HepG2 (cell line): ENCODE results near the gene PPP2R5C. TPM values are rescaled to one million over a fixed set of nuclear protein-coding genes. Genes with fewer than 3 reads are reported as not detected.

ENCODE experiments used
- ATAC-seq: fragments of 200-7000 bp; cut with Tn5 transposase; 3 replicates; pipeline ENCODE4 v1.9.1; 2020; ENCODE audit warnings: mild to moderate bottlenecking, moderate library complexity
- BruUV-seq: library from RNA; stranded (reverse); fragments of 400-500 nt; replicated peaks from 2 replicates; lab custom pipeline; 2021; lab: Mats Ljungman, UMichigan
- CTCF ChIA-PET: fragments of 300-600 bp; formaldehyde crosslinking; extraction: SDS; loops from one replicate; lab custom pipeline; 2021; ENCODE audit warnings: low total read pairs, inconsistent platforms, low intra/inter-chr PET ratio; lab: Yijun Ruan, JAX
- POLR2A ChIA-PET: fragments of 350-600 bp; sonication (Branson Sonifier 250); formaldehyde crosslinking; loops from one replicate; lab custom pipeline; 2020; ENCODE audit warnings: antibody characterized with exemption, inconsistent platforms; lab: Yijun Ruan, JAX
- DNase-seq: peaks from one replicate; pipeline ENCODE4 v3.0.0-alpha.2; 2015; ENCODE audit warnings: low spot score
- FAIRE-seq: peaks from 3 replicates; lab custom pipeline; 2011; peaks lifted over from hg19 to GRCh38; lab: Jason Lieb, UNC
- H2AFZ ChIP-seq: one replicate; pipeline ENCODE4 v1.6.1; 2011; ENCODE audit warnings: low read length, inconsistent platforms
- H3K27ac ChIP-seq: fragments of 300-600 bp; 3 replicates; pipeline ENCODE4 v1.8.0; 2011; ENCODE audit warnings: mixed run types, mild to moderate bottlenecking, mixed read lengths, low read length, inconsistent platforms; ENCODE audit not compliant: insufficient read depth; ENCODE audit errors: extremely low read length
- H3K27me3 ChIP-seq, 2 experiments: fragments of 200-600 bp in 1 of 2; 2 replicates in 1 of 2; 3 replicates in 1 of 2; pipeline versions ENCODE4 v1.6.0 to v1.8.0; 2011; ENCODE audit warnings: low read length in 2 of 2, mild to moderate bottlenecking in 2 of 2, moderate library complexity in 2 of 2, inconsistent platforms in 1 of 2; ENCODE audit not compliant: insufficient read depth in 2 of 2, control insufficient read depth in 1 of 2
- H3K36me3 ChIP-seq, 2 experiments: fragments of 200-600 bp in 1 of 2; replicated peaks in 1 of 2; 2 replicates in 1 of 2; 3 replicates in 1 of 2; pipeline versions ENCODE4 v1.5.1 to v1.8.0; 2011; ENCODE audit warnings: low read length in 2 of 2, inconsistent platforms in 1 of 2; ENCODE audit not compliant: insufficient read depth in 2 of 2, control insufficient read depth in 1 of 2
- H3K4me1 ChIP-seq: 2 replicates; pipeline ENCODE4 v1.5.1; 2012; ENCODE audit warnings: low read length, inconsistent platforms; ENCODE audit not compliant: insufficient read depth
- H3K4me2 ChIP-seq: 2 replicates; pipeline ENCODE4 v1.6.0; 2011; ENCODE audit warnings: low read depth, low read length, inconsistent platforms
- H3K4me3 ChIP-seq, 3 experiments: fragments of 200-600 bp in 1 of 3; sonication (generic), shearing (Covaris generic) in 1 of 3; replicated peaks in 1 of 3; 2 replicates each; pipeline ENCODE4 v1.5.1; 2011 to 2016; ENCODE audit warnings: low read length in 3 of 3, inconsistent platforms in 2 of 3, low read depth in 2 of 3, mild to moderate bottlenecking in 2 of 3, control low read depth in 1 of 3, mixed read lengths in 1 of 3; ENCODE audit not compliant: insufficient read depth in 1 of 3
- H3K79me2 ChIP-seq: one replicate; pipeline ENCODE4 v1.6.1; 2011; ENCODE audit warnings: low read length, inconsistent platforms; ENCODE audit not compliant: insufficient read depth
- H3K9ac ChIP-seq: 2 replicates; pipeline ENCODE4 v1.6.0; 2011; ENCODE audit warnings: mild to moderate bottlenecking, low read depth, low read length, inconsistent platforms; ENCODE audit not compliant: insufficient read depth
- H3K9me3 ChIP-seq: 2 replicates; pipeline ENCODE4 v1.5.1; 2012; ENCODE audit warnings: mild to moderate bottlenecking, low read length
- H4K20me1 ChIP-seq: 2 replicates; pipeline ENCODE4 v1.6.0; 2011; ENCODE audit warnings: inconsistent platforms, mild to moderate bottlenecking, low read length, moderate library complexity; ENCODE audit not compliant: insufficient read depth
- MED13 ChIP-seq: sonication (generic); formaldehyde crosslinking; IDR thresholded peaks from 2 replicates; pipeline ENCODE4 v1.5.0; 2020; ENCODE audit warnings: missing genetic modification reagents
- ZNF572 ChIP-seq: sonication (generic); formaldehyde crosslinking; IDR thresholded peaks from 2 replicates; pipeline ENCODE4 v1.5.1; 2020; ENCODE audit warnings: mild to moderate bottlenecking, missing genetic modification reagents
- WGBS: methylation state at CpG from one replicate; pipeline ENCODE4 v1.1.6; 2017; ENCODE audit warnings: low lambda C conversion rate; 5-methylcytosine and 5-hydroxymethylcytosine counted together
- in situ Hi-C: cut with HindIII; loops from 2 replicates; pipeline ENCODE4 v1.10.0; 2017; ENCODE audit warnings: low pct_unique_long_range_greater_than_20kb; ENCODE audit not compliant: extremely low pct_ligation_motif_present
- intact Hi-C: fragments of 100-400 bp; cut with micrococcal nuclease; formaldehyde crosslinking; loops from one replicate; pipeline ENCODE4 v1.10.0; 2022; ENCODE audit not compliant: unreplicated experiment
- polyA plus RNA-seq, 8 experiments: library from polyadenylated mRNA; depleted of rRNA in 3 of 8; stranded (reverse) in 7 of 8; unstranded in 1 of 8; fragments of >200 nt; fragmentation: Illumina TruSeq in 4 of 8; extraction: Trizol in 4 of 8; gene quantifications; 2 replicates each; pipeline versions ENCODE4 v1.2.1 to v1.2.3, GENCODE V29; 2011 to 2016; ENCODE audit warnings: low read depth in 4 of 8, missing spikeins in 1 of 8, mixed read lengths in 1 of 8; ENCODE audit not compliant: insufficient read depth in 1 of 8
- total RNA-seq, 5 experiments: library from RNA; depleted of rRNA; stranded (reverse); fragments of >200 nt; fragmentation: Illumina TruSeq; extraction: Trizol; gene quantifications; 2 replicates each; pipeline ENCODE4 v1.2.3, GENCODE V29; 2016; ENCODE audit warnings: low read depth in 1 of 5
- TF ChIP-seq, protein P1 (sequence below): sonication (generic); formaldehyde crosslinking; IDR thresholded peaks from 2 replicates; pipeline ENCODE4 v1.4.0; 2020; ENCODE audit warnings: mild to moderate bottlenecking, missing genetic modification reagents
- TF ChIP-seq, protein P2 (sequence below): sonication (generic); formaldehyde crosslinking; IDR thresholded peaks from 2 replicates; pipeline ENCODE4 v1.4.0; 2020; ENCODE audit warnings: missing genetic modification reagents

PPP2R5C gene
- total and polyA plus RNA-seq, 2 of the 13 experiments (the other 11 are each of a cell fraction or from before 2014, with no cell fraction given): 74.3 to 78.5 TPM

DNA sequence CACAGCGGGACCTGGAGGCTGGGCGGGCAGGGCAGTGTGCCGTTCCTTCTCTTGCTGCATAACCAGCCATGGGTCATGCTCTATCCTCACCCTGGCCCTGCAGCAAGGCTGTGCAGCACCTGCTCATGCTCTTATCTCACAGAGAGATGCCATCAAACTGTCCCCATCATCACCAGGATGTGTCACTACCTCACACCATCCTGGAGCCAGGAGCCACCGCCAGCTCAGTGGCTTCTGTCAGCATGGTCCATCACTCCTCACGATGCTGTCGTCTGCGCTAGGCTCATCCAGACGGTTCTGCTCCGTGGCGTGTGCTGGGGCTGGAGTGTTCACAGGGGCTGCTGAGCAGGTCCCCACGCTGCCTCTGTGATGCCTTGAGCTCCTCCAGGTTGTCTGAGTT, 125.7 kb downstream of the PPP2R5C start (continued):
- TF ChIP-seq, protein P1, sequence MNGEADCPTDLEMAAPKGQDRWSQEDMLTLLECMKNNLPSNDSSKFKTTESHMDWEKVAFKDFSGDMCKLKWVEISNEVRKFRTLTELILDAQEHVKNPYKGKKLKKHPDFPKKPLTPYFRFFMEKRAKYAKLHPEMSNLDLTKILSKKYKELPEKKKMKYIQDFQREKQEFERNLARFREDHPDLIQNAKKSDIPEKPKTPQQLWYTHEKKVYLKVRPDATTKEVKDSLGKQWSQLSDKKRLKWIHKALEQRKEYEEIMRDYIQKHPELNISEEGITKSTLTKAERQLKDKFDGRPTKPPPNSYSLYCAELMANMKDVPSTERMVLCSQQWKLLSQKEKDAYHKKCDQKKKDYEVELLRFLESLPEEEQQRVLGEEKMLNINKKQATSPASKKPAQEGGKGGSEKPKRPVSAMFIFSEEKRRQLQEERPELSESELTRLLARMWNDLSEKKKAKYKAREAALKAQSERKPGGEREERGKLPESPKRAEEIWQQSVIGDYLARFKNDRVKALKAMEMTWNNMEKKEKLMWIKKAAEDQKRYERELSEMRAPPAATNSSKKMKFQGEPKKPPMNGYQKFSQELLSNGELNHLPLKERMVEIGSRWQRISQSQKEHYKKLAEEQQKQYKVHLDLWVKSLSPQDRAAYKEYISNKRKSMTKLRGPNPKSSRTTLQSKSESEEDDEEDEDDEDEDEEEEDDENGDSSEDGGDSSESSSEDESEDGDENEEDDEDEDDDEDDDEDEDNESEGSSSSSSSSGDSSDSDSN (CRISPR knock-in tag): no peak
- TF ChIP-seq MED13 (CRISPR knock-in tag) (no peak), ZNF572 (CRISPR knock-in tag) (no peak)

DNA sequence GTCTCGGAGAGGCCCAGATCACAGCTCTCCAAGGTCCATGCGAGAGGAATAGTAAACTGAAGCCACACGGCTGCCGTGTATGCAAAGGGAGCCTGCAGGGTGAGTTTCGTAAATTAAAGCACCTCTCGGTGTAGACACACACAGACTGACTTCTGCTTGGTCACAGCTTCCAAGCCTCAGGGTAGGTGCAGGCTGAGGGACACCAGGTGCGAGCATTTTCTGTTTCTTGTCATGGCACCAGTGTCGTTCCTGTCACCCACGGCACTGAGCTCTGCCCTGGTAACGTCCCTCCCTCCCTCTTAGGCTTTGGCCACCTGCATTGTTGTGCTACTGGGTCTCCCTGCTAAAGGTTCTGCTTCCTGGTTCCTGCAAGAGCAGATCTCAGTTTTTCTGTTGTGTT, 126.7 kb downstream of the PPP2R5C start:
- Histone ChIP-seq H3K36me3 (peaks cover 15 to 51% of the 10 kb centered on the region in 2 experiments; a peak in 4 of 5 replicates), H3K4me3 (no peak overlapping the region), H3K79me2 (no peaks in the 10 kb centered on the region), H3K9me3 (no peaks in the 10 kb centered on the region), H4K20me1 (no peaks in the 10 kb centered on the region), H3K27me3 (no peaks in the 10 kb centered on the region), H3K4me1 (peaks cover 14% of the 10 kb centered on the region; the same call in 1 of the 2 replicates), H3K27ac (no peak overlapping the region), H2AFZ (no peak overlapping the region), H3K4me2 (no peak overlapping the region), H3K9ac (no peak overlapping the region)
- in situ Hi-C loops: no loop called here
- DNase-seq (no peak), FAIRE-seq (no peak), ATAC-seq (no peak)
- 94% methylated on average over 6 of the region's 10 CpGs for WGBS
- intact Hi-C loops: no loop called here
- no TSS peak for BruUV-seq
- ChIA-PET POLR2A (no interaction called here), CTCF (no interaction called here)
- TF ChIP-seq, protein P2, sequence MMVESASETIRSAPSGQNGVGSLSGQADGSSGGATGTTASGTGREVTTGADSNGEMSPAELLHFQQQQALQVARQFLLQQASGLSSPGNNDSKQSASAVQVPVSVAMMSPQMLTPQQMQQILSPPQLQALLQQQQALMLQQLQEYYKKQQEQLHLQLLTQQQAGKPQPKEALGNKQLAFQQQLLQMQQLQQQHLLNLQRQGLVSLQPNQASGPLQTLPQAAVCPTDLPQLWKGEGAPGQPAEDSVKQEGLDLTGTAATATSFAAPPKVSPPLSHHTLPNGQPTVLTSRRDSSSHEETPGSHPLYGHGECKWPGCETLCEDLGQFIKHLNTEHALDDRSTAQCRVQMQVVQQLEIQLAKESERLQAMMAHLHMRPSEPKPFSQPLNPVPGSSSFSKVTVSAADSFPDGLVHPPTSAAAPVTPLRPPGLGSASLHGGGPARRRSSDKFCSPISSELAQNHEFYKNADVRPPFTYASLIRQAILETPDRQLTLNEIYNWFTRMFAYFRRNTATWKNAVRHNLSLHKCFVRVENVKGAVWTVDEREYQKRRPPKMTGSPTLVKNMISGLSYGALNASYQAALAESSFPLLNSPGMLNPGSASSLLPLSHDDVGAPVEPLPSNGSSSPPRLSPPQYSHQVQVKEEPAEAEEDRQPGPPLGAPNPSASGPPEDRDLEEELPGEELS (CRISPR knock-in tag): no peak
